ENCODE measurements around the gene NOP9. TPM values are rescaled to one million over a fixed set of nuclear protein-coding genes. Genes with fewer than 3 reads are reported as not detected.

Gene NOP9
- total RNA-seq, 1 donor from 2014 or later: 33.5 TPM

GRCh38 chr14:24266344-24267244 is 33.1 kb upstream of the NOP9 start:
- no peak for DNase-seq (ENCODE audit: low spot score in 2 of 2)
- Histone ChIP-seq H3K4me1 (peaks cover 0 to 4% of the 10 kb centered on the region in 2 donors), H3K9me3 (no peaks in the 10 kb centered on the region), H3K4me3 (no peak overlapping the region), H3K27me3 (no peaks in the 10 kb centered on the region), H3K36me3 (peaks cover 4 to 26% of the 10 kb centered on the region in 2 donors), H3K27ac (no peak overlapping the region)
- TF ChIP-seq, protein P1, sequence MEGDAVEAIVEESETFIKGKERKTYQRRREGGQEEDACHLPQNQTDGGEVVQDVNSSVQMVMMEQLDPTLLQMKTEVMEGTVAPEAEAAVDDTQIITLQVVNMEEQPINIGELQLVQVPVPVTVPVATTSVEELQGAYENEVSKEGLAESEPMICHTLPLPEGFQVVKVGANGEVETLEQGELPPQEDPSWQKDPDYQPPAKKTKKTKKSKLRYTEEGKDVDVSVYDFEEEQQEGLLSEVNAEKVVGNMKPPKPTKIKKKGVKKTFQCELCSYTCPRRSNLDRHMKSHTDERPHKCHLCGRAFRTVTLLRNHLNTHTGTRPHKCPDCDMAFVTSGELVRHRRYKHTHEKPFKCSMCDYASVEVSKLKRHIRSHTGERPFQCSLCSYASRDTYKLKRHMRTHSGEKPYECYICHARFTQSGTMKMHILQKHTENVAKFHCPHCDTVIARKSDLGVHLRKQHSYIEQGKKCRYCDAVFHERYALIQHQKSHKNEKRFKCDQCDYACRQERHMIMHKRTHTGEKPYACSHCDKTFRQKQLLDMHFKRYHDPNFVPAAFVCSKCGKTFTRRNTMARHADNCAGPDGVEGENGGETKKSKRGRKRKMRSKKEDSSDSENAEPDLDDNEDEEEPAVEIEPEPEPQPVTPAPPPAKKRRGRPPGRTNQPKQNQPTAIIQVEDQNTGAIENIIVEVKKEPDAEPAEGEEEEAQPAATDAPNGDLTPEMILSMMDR (IDR thresholded peaks at IDR 0.05): no peak
- intact Hi-C loops (cut with DNase I): no loop called here

DNA sequence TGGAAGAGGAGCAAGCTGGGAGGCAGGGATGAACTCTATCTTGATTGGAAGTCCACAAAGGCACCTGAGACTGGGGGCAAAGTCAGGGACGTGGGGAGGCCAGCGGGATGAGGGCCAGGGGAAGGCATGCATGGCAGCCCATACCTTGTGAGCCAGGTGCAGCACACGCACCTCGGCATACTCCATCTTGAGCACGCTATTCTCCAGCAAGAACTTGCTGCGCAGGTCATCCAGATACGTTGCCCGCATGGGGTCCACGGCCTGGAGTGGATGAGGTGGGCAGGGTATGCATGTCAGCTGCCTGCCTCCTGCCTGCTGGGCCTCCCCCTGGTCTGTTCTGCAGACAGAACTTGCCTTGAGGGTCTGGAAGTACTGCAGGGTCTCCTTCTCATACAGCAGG is 32.1 kb upstream of the NOP9 start:
- Histone ChIP-seq H3K27ac (no peak overlapping the region), H3K9me3 (no peaks in the 10 kb centered on the region), H3K4me3 (no peak overlapping the region), H3K4me1 (peaks cover 0 to 8% of the 10 kb centered on the region in 2 donors), H3K36me3 (peaks cover 4 to 26% of the 10 kb centered on the region in 2 donors), H3K27me3 (no peaks in the 10 kb centered on the region)
- TF ChIP-seq, protein P1 (IDR thresholded peaks at IDR 0.05): no peak
- DNase-seq (ENCODE audit: low spot score in 2 of 2): no peak
- intact Hi-C loops (cut with DNase I): no loop called here

DNA sequence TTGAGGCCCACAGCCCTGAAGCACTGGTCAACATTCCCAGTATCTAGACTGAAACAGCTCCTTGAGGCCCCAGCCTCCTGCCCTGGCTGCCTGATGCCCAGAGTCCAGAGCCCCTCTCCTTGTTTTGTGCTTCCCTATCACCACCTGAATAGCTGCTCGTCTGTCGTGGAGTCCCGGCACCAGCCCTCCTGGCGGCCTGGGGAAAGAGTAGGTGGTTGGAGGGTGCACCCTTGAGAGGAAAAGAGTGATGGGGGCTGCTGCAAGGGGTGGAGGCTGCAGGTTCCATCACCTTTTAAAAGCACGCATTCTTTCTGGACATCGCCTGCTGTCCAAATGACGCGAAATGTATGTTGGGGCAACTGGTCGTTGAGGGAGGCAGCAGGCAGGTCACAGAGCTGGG is 31.4 kb upstream of the NOP9 start:
- intact Hi-C loops (cut with DNase I): no loop called here
- Histone ChIP-seq H3K9me3 (no peaks in the 10 kb centered on the region), H3K27me3 (no peaks in the 10 kb centered on the region), H3K36me3 (peaks cover 4 to 26% of the 10 kb centered on the region in 2 donors), H3K4me1 (peaks cover 0 to 8% of the 10 kb centered on the region in 2 donors), H3K27ac (no peak overlapping the region), H3K4me3 (no peak overlapping the region)
- TF ChIP-seq, protein P1 (IDR thresholded peaks at IDR 0.05): no peak
- DNase-seq (ENCODE audit: low spot score in 2 of 2): no peak

DNA sequence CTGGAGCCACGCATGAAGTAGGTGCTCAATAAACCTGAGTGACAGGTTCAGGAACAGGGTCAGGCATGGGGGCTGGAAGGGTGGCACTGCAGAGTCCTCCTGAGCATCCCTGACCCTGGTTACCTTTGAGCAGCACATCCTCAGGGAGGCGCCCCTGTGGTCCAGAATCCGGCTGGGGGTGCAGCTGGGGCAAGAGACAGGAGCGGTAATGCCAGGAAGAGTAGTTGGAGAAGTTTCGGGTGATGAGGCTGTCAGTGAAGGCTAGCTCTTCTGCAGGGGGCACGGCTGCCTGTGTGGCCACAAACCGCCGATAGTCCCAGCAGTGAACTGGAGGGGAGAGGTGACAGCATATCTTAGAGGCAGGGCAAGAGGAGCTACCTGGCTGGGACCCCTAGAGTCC is 30.3 kb upstream of the NOP9 start:
- peaks cover 0 to 8% of the 10 kb centered on the region in 2 donors for H3K4me1 ChIP-seq
- H3K4me3 ChIP-seq: no peak overlapping the region
- H3K27ac ChIP-seq: no peak overlapping the region
- intact Hi-C loops (cut with DNase I): no loop called here
- H3K36me3 ChIP-seq: peaks cover 4 to 26% of the 10 kb centered on the region in 2 donors
- DNase-seq (ENCODE audit: low spot score in 2 of 2): no peak
- H3K27me3 ChIP-seq: no peaks in the 10 kb centered on the region
- TF ChIP-seq, protein P1 (IDR thresholded peaks at IDR 0.05): no peak
- no peaks in the 10 kb centered on the region for H3K9me3 ChIP-seq

GRCh38 chr14:24269910-24270536 is 29.6 kb upstream of the NOP9 start:
- Histone ChIP-seq H3K4me1 (peaks cover 0 to 8% of the 10 kb centered on the region in 2 donors), H3K36me3 (peaks cover 4 to 26% of the 10 kb centered on the region in 2 donors), H3K27me3 (no peaks in the 10 kb centered on the region), H3K27ac (no peak overlapping the region), H3K4me3 (no peak overlapping the region), H3K9me3 (no peaks in the 10 kb centered on the region)
- DNase-seq (ENCODE audit: low spot score in 2 of 2): no peak
- intact Hi-C loops (cut with DNase I): loop anchor here (2.0 to 5.0 kb wide), 2 partner anchors 29 to 38 kb away; partner anchors contain the start of genes DHRS1, GMPR2, NEDD8 and NOP9
- TF ChIP-seq, protein P1 (IDR thresholded peaks at IDR 0.05): no peak
